HuH-7 (cell line): Measurements from ENCODE around the gene VPS35L.
A peak's percentile ranks its signal among the peaks of the same experiment; 100 is the strongest.

Experiments
- DNase-seq: peaks from one replicate; pipeline ENCODE4 v3.0.0; 2011; ENCODE audit warnings: low spot score

VPS35L gene, protein sequence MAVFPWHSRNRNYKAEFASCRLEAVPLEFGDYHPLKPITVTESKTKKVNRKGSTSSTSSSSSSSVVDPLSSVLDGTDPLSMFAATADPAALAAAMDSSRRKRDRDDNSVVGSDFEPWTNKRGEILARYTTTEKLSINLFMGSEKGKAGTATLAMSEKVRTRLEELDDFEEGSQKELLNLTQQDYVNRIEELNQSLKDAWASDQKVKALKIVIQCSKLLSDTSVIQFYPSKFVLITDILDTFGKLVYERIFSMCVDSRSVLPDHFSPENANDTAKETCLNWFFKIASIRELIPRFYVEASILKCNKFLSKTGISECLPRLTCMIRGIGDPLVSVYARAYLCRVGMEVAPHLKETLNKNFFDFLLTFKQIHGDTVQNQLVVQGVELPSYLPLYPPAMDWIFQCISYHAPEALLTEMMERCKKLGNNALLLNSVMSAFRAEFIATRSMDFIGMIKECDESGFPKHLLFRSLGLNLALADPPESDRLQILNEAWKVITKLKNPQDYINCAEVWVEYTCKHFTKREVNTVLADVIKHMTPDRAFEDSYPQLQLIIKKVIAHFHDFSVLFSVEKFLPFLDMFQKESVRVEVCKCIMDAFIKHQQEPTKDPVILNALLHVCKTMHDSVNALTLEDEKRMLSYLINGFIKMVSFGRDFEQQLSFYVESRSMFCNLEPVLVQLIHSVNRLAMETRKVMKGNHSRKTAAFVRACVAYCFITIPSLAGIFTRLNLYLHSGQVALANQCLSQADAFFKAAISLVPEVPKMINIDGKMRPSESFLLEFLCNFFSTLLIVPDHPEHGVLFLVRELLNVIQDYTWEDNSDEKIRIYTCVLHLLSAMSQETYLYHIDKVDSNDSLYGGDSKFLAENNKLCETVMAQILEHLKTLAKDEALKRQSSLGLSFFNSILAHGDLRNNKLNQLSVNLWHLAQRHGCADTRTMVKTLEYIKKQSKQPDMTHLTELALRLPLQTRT

DNA sequence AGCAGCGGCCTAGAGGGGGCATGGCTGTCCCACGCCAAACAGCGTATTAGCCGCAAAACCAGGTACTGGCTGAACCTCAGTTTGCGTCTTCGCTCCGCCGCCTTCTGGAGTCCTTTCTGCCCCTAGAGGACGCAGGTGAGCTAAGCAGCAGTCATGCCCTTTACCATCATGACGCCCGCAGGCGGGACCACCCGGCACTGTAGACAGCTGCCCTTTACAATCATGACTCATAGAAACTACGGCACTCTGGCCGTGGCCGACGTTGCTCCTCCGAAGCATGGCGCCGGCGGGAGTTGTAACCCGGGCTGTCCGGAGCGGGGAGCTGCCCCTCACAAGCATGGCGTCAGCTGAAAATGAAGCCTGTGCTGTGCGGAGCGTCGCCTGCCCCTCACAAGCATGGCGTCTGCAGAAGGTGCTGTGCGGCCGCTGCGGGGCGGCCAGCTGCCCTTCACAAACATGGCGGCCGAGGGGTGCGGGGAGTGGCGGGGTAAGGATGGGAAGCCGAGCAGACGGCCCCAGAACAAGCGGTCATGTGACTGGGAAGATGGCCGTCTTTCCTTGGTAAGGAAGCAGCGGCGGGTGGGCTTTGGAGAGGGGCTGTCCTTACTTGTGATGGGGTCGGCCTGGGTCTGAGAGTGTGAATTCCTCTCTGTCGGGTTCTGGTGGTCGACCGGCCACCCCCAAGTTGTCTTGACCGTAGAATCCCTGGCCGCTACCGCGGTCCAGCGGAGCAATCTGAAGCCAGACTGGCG, at the start of gene VPS35L:
Gene VPS35L (plus strand): TSS at position 518 of the 752 bp plus-strand sequence. CDS start 27 bp downstream, at position 545.
- DNase-seq: peak; percentile 75

DNA sequence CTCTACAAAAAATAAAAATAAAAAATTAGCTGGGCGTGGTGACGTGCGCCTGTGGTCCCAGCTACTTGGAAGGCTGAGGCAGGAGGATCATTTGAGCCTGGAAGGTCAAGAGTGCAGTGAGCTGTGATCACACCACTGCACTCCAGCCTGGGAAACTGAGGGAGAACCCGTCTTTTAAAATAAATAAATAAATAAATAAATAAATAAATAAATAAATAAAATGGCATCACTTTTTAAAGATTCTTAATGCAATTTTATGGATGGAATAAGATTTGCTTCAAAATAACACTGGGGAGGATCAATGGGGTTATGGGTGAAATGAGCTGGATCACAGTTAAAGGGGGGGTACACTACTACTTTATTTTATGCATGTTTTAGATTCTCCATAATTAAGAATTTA, 48.5 kb upstream of the VPS35L start:
- DNase-seq: no peak

DNA sequence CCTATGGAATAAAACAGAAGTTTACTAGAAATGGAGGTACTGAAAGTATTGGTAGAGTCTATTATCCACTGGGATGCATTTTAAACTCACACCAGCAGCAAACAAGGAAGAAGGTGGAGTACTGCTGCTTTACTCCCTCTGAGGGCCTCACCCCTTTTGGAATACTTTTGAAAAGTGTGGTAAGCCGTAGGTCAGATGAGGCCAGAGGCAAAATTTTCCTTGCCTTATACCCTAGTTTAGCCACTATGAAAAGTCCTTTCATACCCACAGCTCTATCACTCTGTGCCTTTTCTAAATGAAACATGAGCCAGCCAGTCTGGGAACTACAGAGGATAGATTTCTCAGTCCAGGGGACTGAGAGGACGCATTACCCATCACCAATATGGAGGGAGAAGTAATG, 47.6 kb upstream of the VPS35L start:
- no peak for DNase-seq

DNA sequence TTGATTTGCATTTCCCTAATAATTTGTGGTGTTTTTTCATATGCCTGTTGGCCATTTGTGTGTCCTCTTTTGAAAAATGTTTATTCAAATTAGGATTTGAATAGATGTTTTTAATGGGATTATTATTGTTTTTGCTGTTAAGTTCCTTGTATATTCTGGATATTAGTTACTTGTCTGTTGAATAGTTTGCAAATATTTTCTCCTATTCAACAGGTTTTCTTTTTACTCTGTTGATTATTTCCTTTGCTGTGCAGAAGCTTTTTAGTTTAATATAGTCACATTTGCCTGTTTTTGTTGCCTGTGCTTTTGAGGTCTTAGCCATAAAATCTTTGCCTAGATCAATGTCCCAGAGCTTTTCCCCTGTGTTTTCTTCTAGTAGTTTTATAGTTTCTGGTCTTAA, 43.2 kb upstream of the VPS35L start:
- no peak for DNase-seq

DNA sequence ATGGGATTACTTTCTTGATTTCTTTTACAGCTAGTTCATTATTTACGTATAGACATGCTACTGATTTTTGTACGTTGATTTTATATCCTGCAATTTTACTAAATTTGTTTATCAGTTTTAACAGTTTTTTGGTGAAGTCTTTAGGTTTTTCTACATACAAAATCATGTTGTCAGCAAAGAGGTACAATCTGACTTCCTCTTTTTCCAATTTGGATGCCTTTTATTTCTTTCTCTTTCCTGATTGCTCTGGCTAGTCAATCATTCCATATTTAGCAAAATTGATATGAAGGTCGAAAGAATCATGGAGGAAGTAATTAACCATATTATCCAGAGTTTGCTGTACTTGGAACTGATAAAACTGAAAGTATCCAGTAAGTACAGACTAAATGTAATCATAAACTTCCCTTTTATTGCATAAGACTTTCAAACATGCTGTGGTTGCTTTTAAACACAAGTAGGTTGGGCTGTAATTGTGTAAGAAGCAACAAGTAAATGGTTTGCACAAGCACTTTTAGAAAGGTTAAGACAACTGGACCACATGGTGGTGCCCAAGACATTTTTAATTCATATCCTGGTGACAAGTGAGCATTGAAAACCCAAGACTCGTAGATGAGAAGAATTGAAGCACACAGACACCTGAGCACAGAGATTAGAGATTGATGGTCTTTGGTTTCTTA, 42.0 kb upstream of the VPS35L start:
- DNase-seq: no peak

DNA sequence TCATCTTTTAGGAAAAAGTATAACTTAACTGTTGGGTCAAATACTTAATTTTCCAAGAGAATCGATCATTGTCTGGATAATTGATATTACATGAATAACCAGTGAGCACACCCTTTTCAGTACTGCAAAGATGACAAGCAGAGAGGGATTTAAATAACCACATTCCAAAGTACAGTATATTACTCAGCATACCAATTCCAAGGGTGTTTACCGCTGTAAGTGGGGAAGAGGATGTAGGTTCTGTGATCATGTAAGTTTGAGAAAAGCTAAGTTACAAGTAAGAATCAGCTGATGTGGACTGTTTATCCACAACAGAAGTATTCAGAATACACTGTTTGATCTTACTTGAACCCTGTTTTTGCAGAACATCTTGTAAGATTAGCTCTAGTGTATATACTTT, 39.7 kb upstream of the VPS35L start:
- DNase-seq: no peak

DNA sequence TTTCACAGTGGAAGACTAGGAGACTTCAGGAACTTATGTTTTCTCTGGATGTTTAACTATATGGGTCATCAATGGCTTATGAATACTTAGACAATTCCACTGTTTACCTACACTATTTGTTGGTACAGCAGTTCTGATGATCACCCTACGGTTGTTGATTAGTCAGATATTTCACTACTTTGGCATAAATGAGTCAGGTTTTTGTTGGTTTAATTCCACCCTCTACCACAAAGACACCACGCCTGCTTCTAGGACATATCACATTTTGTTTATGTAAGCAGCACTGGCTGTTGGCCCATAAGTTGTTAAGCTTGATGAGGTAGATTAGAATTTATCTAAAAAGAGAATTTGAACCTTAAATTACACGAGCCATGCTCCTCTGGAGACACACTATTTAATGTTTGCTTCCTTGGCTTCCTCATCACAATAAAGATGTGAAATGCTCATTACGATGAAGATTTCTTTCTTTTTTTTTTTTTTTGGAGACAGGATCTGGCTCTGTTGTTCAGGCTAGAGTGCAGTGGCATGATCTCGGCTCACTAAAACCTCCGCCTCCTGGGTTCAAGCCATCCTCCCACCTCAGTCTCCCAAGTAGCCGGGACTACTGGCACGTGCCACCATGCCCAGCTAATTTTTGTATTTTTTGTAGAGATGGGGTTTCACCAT, 37.9 kb upstream of the VPS35L start:
- DNase-seq: no peak

DNA sequence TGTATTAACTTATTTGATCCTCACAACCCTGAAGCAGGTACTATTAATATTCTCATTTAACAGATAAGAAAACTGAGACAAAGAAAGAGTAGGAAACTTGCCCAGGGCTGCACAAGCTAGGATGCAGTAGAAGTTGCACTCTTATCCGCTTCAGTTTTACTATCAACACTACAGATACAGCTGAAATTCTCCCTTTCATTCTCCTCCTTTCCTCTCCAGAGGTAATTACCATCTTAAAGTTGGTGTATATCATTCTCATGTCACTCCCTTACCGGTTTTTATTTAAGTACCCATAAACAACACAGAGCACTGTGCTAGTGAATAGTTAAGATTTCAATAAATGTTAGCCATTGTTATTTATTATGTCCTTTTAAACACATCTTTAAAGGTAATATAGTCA, 37.1 kb upstream of the VPS35L start:
- DNase-seq: no peak

DNA sequence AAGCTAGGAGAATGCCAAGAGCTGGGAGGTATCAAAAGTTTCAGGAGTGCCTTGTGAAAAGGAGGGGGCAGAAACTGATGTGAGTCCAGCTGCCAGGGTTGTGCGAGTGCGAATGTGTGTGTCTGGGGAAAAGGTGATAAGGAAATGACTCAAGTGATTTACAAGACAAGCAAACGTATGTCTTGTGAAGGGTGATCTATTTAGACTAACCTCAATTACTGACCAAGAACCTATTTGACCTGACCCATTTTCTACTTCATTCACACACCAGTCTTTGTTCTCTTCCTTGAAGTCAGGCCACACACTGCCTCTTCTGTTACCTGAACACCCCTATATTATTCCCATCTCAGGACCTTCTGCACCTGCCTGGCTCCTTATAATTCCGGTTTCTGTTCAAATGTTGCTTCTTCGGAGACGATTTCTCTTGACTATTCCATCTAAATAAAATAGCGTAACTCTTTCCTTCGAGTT, 34.6 kb upstream of the VPS35L start:
- DNase-seq: no peak

DNA sequence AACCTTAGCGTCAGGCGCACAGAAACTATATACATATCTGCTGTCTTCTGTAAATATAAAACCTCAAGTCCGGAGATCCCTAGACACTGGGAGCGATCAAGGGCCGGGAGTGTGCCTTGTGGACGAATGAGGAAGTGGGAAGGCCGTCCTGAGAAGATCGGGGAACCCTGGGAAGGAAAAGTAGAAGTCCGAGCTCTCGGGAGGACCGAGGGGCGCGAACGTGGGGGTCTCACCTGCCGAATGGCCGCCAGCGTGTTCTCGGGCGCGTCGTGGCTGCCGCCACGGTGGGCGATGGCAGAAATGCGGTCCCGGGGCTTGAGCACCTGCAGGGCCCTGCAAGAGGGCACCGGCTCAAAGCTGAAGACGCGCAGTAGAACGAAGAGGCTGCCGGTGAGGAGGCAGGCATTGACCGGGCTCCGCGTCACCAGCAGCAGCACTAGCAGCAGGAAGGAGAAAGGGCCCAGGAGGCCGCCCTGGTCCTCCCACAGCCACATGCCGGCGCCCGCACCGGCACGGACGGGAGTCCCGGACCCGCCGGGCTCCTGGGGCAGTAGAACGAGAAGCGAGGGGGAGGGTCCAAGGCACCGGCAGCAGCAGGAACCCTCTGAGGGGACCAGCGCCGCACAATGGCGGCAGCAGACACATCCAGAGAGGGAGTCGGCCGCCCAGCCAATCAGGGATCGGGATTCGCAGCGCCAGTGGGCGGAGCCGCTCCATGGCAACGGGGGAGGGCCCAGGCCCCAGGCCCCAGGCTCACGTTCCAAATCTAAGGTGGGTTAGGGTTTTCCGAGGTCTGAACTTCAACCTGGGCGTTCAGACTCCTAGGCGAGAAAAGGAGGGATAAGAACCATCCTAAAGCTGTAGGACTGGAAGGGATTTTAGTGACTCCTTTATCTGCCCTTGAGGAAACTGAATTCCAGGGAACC, 33.8 kb upstream of the VPS35L start, which contains the start of gene GDE1:
Gene GDE1 (minus strand): TSS at position 628 of the 926 bp plus-strand sequence. CDS start 134 bp downstream, at position 494.
- DNase-seq: peak; percentile 93

DNA sequence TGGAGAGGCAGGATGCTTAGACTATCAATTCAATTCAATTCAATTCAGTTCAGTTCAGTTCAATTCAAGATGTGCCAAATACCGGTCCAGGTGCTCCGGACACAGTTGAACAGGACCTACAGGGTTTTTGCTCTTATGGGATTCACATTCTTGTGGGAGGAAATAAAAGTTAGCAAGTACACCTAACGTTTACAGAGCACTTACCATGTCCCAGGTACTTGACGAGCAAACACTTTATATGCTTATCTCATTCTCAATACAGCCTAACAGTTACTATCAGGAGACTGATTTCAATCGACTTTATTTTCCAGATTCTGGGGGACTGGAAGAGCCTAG, 33.1 kb upstream of the VPS35L start:
- no peak for DNase-seq

DNA sequence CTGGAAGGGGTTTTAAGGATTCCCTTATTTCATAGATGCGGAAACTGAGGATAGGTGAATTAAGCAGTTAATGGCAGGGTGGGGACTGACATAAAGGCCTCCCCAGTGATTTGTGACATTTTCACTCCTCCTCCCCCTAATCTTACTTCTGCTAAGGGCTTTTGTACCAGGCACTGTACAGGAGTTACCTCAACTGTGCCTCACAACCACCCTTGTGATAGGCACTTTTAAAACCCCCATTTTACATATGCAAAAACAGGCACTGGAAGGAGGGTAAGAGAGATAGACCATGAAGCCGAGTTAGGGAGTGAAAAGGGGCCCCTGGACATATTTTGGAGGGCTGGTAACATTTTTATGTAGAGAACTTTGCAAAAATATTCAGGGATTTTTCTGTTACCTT, 32.7 kb upstream of the VPS35L start:
- no peak for DNase-seq

DNA sequence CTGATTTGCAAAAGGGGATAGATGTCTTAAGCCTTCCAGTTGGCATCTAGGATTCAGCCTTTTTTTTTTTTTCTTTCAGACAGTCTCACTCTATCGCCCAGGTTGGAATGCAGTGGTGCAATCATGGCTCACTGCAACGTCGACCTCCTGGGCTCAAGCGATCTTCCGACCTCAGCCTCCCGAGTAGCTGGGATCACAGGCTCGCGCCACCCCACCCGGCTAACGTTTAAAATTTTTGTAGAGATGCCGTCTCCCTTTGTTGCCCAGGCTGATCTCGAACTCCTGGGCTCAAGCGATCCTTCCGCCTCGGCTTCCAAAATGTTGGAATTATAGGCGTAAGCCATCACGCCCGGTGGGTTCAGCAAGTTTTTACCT, 32.3 kb upstream of the VPS35L start:
- no peak for DNase-seq

DNA sequence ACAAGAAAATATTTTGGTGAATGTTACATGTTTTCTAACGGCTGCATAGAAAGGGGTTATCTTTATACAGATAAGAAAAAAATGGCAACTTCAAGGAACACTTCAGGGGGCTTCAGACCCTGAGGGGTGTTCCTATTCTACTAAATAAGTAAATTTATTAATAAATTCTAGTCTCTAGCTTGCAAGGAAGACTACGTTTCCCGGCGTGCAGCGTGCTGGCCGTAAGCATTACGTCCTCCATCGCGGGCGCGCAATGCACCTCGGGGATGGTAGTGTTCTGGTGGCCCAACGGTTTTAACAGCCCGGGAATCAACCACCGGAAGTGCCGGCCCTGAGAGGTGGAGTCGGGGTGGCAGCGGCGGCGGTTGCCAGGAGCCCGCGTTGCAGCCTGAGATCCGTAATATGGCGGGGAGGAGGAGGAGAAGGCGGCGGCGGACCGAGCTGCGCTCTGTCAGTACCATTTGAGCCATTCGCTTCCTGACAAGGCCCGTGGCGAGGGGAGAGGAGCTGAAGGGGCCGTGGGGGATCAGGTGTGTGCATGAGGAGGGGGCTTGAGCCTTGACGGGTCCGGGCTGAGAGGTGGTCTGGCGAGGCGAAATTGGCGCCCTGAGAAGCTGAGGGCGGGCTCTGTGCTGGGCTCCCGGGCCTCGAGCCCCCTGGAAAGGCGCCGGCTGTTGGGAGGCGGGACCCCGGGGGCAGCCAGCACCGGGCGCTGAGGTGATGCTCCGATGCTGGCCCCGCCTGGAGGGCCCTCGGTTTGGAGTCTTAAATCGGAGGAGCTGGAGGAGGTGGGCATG, 31.7 kb upstream of the VPS35L start, which contains the start of gene CCP110:
Gene CCP110 (plus strand): TSS at position 384 of the 797 bp plus-strand sequence. CDS start 3,940 bp downstream, outside the sequence.
- peak; percentile 92 for DNase-seq

DNA sequence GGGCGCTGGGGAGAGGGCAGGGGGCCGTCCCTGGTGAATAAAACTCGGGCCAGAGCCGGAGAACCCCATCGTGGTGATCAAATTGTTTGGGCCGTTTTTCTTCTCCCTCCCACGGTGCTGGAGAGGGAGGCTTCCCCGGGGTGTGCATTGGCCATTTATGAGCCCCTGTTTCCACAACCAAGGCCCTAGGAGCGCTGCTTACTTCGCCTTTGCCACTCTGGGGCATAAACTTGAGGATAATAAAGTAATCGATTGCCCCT, 31.2 kb upstream of the VPS35L start:
- DNase-seq: no peak

DNA sequence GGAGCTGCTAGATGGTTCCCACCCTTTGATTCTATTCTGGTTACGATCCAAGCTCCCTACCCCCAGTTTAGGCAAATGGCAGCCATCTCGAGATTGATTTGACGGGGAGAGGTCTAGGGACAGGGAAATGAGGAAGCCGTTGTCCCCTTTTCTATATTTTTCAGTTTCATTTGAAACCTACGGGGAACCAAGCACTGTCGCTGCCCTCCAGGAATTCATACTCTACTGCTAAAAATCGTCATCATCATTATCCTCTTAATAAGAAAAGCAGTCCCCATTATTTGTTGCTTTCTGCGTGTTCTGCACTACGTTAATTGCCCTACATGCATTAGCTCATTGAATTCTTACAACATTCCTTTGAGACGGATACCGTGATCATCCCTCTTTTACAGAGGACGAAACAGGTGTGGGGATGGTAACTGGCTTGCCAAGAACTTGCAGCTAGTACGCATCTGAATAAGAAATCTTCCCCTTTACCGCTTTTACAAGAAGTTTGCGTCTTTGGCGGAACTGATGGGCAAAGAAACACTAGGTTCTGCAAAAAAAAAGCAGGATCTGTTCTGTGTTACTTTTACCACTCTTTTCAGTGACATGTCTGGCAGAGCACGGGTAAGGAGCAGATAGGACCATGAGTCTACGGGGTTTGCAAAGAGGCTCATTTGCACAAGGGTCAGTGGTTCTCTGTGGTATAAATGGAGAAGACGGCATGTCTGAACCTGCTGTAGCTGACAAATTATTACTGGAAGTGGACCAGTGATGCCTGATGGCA, 30.7 kb upstream of the VPS35L start:
- no peak for DNase-seq

DNA sequence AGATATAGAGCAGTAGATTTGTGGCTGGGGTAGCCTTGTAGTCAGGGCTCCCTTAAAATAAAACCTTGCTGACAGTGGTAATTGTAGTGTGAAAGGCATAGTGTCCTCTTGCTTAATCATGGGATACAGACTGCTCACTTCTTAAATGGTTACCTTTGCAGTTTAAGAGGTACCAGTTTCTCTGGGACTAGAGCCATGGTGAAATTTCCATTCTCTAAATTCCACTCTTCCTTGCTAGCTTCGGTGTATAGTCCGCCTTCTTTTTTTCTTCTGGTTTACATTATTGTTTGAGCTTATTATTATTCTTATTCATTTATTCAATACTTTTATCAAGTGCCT, 30.1 kb upstream of the VPS35L start:
- DNase-seq: no peak

DNA sequence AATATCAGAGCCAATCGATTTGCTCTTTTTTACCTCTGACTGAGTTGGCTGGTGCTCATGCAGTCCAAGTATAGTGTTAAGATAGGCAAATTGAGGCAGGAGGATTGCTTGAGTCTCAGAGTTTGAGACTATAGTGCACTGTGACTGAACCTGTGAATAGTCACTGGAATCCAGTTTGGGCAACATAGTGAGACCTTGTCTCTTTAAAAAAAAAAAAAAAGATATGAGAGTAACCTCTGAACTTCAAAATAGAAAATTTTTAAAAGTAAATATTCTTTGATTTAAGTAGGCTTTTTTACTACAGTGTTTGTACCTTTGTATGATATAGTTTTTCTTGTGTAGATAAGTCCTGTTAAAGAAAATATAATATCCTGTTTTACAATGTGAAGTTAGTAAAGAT, 28.3 kb upstream of the VPS35L start:
- no peak for DNase-seq

DNA sequence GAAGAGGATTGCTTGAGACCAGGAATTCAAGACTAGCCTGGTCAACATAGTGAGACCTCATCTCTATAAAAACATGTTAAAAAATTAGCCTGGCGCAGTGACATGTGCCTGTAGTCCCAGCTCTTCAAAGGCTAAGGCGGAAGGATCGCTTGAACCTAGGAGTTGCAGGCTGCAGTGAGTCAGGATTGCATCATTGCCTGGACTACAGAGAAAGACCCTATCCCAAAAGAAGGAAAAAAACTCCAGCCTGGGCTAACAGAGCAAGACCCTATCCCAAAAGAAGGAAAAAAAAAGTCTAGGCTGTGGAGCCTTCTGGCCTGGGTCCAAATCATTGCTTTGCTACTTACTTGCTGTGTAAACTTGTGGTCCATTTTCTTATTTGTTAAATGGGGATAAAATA, 26.8 kb upstream of the VPS35L start:
- DNase-seq: no peak
